Hepatocyte (in vitro differentiated cells): ENCODE measurements around the gene ZMYND19.

Experiments used
- EZH2 ChIP-seq: fragments of 200-600 bp; sonication (generic); IDR thresholded peaks from 2 replicates; pipeline ENCODE4 v1.6.1; 2016; ENCODE audit warnings: antibody characterized with exemption, mild to moderate bottlenecking, borderline replicate concordance
- EZH2phosphoT487 ChIP-seq: fragments of 200-600 bp; sonication (generic); IDR thresholded peaks from one replicate; pipeline ENCODE4 v1.6.1; 2018; ENCODE audit warnings: antibody characterized with exemption, mild to moderate bottlenecking, low read depth, moderate library complexity; ENCODE audit not compliant: unreplicated experiment, severe bottlenecking
- TF ChIP-seq, protein P1 (sequence below): fragments of 200-600 bp; sonication (generic); IDR thresholded peaks from 2 replicates; pipeline ENCODE4 v1.5.1; 2016; ENCODE audit warnings: antibody characterized with exemption, mild to moderate bottlenecking; ENCODE audit not compliant: poor library complexity

DNA sequence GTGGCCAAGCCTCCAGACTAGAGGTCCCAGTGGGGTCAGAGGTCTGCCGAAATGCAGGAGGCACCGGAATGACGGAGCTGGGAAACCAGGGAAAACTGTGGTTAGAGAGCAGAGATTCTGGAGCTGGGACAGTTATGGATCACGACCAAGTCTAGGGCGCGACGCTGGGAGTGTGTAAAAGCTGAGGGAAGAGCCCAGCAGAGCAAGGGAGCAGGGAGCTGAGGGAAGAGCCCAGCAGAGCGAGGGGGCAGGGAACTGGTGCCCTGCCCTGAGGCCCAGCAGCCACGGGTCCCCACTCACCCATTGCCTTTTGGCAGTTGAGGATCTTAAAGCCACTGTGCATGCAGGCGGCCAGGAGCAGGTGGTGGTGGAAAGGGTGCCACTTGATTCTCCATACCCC lies 26.2 kb downstream of the ZMYND19 start:
- TF ChIP-seq, protein P1, sequence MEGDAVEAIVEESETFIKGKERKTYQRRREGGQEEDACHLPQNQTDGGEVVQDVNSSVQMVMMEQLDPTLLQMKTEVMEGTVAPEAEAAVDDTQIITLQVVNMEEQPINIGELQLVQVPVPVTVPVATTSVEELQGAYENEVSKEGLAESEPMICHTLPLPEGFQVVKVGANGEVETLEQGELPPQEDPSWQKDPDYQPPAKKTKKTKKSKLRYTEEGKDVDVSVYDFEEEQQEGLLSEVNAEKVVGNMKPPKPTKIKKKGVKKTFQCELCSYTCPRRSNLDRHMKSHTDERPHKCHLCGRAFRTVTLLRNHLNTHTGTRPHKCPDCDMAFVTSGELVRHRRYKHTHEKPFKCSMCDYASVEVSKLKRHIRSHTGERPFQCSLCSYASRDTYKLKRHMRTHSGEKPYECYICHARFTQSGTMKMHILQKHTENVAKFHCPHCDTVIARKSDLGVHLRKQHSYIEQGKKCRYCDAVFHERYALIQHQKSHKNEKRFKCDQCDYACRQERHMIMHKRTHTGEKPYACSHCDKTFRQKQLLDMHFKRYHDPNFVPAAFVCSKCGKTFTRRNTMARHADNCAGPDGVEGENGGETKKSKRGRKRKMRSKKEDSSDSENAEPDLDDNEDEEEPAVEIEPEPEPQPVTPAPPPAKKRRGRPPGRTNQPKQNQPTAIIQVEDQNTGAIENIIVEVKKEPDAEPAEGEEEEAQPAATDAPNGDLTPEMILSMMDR = no peak
- TF ChIP-seq EZH2phosphoT487 = no peak
- no peak for TF ChIP-seq EZH2
